EL (cell line): ENCODE data around the gene LMOD3.

Source experiments
- DNase-seq: peaks from one replicate; pipeline ENCODE4 v3.0.0-alpha.2; 2016

The LMOD3 gene

DNA sequence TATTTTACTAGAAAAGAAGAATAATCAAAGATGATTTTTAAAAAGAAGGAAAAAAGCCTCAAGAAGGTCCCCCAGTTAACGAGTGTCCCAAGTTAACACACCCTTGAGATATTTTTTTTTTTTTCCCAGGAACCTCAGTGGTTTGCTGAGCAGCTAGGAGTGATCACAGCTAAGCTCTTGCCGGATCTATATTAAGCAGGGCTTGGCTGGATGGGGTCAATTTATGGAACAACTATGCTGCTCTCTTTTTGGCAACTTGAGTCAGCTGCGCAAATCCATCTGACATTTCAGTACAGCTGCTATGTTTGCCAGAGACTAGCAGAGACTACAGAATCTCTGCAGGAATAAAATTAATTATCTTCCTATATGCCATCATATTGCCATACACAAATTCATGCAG, at the start of gene LMOD3:
TSS of gene LMOD3 (minus strand) at position 193 of the 400 bp plus-strand sequence. CDS start 209 bp downstream, outside the sequence.
- DNase-seq = no peak

DNA sequence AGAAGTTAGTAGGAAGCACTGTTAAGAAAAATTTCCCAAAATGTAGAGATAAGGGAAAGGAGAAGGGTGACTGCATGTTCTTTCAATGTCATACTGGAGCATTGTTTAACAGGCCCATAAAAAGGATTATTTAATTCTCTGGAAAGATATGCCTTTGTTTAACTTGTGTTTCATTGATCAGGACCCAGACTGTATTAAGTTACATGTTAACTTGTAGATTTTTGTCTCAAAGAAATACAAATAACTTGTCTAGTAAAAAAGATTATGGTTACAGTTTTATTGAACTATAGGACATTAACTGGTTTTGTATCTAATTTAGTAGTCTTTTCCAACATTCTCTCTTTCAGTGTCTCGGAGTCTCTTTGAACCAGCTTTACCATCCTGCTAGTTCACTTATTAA, 49.7 kb upstream of the LMOD3 start:
- DNase-seq = no peak

DNA sequence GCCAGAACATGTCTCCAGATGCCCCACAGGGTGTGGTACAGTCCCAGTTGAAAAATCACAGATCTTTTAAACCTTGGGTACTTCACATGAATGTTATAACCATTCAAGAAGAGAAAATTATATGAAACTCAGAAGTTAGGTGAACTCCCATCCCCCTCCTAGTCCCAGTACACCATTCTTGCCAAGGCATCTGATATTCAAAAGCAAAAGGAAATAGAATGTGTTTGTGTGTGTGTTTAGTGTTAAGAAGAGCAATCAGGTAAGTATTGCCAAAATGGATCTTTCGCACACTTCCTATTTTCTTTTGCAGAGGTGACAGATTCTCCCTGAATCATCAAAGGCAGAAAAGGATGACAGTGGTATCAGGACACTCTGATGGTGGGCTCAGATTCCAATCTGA, 44.1 kb upstream of the LMOD3 start:
- DNase-seq = no peak

DNA sequence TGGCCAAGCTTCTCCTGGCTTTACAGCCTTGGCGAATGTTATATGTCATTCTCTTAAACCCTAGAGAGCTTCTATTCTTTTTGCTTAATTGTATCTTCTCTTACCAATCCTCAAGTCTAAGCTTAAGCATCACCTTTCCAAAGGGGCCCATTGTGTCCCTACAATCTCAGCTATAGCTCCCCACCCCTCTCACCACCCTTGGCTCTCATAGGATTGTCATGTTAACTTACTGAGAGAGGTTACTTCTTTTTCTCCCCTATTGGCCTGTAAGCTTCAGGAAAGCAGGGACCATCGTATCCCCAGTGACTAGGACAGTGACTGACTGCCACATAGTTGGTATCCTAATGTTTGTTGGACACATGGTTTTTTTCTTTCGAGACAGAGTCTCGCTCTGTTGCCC, 43.3 kb upstream of the LMOD3 start:
- no peak for DNase-seq

DNA sequence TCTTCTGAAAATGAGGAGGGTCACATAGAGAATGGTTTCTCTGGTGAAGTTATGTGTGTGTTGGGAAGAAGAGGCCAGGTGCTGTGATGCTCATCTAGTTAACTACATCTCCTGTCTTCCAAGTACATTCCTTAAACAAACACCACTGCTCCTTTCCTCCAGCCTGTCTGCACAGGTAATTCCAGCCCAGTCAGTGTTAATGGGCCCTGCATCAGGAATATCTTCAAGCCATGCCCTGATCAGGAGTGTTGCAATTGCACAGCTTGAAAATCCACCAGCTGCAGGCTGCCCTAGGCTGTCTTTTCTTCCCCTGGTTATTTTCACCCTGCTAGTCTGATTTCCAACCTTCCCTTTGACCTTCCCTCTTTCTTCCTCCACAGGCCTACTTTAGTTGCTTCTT, 41.9 kb upstream of the LMOD3 start:
- no peak for DNase-seq

DNA sequence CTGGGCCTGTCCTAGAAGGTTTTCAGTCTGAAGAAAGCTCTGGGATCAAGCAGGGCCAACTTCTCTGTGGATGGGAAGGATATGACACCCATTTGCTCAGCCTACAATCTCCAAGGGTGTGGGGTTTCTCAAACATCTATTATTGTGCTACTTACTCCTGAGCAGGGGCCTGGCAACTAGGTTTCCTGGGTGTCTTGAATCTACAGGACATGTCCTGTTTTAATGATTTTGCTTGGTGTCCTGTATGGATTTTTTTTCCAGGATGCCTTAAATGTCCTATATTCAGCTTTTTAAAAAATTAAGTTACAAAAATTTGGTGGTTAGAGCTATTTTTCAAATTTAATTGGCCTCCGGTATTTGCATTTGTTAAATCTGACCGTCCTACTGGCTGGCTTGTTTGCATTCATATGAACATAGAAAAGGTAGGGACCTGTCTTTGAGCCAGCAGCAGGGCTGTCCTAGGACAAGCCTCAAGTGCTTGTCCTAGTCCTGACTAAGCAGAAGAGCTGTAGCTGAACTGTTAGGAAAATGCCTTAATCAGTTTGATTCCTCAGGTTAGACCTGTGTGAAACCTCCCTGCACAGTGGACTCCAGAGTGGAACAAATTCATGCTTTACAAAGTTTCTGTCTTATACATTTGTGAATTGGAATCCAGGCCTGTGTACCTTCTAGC, 40.0 kb upstream of the LMOD3 start:
- no peak for DNase-seq

DNA sequence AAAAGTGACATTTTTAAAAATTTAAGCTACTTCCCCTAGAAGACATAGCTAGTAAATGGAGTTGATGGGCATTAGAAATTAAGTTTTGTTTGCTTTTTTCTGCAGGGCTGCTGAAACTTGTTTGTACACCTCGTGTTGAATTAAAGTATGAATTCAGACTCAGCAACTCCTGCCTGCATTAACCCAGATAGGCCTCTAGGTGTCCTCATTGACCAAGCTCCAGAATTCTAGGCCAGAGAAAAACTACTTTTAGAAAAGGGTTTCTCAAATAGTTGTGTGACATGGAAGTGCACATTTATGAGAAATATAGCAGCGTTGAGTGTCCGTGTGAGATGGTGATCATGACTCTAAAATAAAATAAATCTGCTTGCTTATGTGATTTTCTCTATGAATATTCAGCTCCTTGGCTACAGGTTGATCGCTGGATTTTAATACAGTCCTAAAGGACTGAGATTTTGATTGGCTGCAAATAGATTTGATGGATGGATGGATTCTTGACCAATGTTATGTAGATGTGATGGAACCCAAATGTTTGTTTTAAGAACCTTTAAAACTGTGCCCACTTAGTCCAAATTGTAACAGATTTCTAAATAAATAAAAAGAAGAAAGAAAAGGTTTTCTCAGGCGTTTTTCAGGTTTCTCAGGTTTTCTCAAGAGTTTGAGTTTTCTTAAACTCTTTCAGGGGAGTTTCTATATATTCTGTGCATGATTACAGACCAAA, 39.4 kb upstream of the LMOD3 start:
- peak; percentile 50 for DNase-seq

DNA sequence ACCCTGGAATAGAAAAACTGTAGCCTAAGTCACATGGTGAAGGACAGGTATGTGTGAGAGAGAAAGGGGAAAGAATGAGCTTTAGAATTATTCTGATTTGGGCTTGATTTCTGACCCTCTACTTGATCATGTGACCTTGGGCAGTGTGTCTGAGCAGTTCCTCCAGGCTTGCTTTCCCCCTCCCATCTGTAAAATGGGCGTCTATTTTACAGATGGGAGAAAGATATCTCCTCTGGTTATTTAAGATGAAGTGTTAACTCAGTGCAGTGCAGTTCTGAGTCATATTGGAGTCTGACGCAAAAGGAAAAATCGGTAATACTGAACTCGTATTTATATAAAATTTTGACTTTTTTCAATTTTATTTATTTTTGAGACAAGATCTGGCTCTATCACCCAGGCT, 38.1 kb upstream of the LMOD3 start:
- no peak for DNase-seq

DNA sequence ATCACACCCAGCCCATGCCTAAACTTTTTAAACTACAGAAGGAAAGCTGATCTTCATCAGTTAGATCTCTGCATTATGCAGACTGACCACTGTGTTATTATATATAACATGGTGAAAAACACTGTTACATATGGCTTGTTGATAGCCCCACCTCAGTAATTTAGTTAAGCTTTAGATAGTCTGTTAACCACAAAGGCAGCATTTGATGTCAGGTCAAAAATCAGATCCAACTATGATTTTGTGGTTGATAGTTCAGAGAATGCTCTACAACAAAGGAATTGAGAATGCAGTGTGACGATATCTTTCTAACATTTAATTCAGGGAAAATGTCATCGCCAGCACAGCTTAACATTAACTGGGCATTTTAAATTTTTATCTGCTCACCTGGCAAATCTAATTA, 37.7 kb upstream of the LMOD3 start:
- DNase-seq = no peak

DNA sequence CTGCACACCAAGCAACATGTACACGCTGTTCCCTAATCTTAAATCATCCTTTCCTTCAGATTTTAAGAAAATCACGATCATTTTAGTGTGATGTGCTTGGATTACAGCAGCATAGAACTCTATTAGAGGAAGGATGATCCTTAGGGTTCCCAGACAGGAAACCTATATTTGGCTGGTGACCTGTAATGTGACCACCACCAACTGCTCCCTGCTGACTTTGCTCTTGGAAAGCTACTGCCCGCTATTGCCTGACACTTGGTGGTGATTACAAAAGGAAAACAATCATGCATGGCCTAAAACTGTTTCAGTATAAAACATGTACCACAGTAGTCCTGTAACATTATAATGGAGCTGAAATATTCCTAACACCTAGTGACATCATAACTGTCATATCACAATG, 27.2 kb upstream of the LMOD3 start:
- DNase-seq = no peak

DNA sequence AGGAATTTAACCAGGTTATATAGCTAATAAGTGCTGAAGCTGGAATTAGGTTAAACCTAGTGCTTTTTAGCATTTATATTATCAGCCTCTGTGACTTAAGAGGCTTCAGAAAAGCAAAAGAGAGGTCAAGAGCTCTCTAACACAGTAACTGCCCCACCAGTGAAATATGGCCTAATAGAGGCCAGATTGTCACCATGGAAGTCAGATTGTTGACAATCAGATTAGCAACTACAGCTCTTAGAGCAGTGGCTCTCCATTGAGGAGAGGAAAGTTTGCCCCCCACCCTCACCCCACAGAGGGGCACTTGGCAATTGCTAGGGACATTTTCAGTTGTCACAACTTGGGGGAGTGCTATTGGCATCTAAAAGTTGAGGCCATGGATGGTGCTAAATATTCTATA, 23.3 kb upstream of the LMOD3 start:
- no peak for DNase-seq

DNA sequence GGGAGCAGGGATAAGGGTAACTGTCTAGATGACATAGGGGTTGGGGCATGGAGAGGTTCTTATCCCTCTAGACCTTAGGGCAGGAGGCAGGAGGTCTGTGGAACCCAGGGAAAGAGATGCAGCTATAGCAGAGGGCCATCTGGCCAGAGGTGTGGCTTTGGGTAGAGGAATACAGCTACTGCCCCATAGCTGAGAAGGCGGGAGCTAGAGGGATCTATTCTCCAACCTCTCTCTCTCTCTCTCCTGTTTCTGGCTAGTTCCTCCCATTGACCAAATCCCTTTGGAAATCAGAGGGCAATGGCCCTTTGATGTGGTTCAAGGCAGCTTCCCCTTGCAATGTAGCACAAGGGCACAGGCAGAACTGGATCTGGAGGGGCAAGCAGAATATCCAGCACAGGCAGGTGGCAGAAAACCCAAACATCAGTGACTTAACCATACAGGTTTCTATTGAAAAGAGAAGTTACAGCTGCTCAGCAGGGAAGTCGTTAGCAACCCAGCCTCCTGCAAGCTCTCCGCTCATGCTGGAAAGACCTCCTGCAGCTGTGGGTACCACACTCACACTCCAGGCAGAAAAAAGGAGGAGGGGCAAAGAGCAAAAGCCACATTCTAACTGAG, 22.3 kb upstream of the LMOD3 start:
- DNase-seq = no peak

DNA sequence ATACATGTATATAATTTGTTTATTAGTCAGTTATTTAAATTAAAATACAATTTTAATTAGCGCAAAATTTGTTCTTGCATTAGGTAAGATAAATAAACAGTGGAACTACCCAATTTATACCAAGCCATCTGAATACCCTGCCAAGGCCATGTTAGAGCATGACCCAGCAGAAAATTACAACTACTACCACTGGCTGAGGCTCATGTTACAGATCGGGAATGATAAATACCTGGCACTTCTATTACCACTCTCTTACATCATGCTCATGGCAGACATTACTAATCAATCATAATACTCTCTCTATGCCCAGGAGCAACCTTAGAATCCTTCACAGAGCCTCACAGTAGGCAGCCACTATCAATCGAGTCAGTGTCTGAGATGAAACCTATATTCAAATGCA, 21.2 kb upstream of the LMOD3 start:
- DNase-seq = peak; percentile 19

DNA sequence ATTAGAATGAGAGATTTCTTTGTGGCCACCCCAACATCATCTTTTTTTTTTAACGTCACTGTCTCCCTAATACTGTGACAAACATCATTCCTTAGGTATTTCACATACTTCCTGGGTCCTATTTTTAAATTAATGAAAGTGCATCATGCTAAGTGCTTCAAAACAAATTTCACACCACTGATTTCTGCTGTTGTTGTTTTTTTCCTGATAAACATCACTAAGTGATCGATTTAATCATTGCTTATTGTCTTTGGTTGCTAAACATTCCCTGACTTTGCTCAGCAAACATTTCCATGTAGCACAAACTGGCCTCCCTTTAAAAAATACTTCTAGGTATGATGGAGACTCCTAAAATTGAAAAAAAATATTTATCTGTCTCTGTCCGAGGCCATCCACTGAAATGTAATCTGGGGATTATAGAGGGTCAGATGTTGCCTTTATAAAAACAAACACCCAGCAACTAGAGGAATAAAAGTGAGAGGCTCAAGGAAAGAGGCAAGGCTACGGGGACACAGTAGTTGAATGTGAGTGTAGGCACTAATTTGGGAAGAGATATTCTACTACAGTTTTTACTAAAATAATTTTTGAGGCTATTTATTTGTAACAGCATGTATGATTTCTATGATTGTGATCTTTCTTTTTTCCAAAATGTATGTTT, 20.5 kb upstream of the LMOD3 start:
- DNase-seq = no peak

DNA sequence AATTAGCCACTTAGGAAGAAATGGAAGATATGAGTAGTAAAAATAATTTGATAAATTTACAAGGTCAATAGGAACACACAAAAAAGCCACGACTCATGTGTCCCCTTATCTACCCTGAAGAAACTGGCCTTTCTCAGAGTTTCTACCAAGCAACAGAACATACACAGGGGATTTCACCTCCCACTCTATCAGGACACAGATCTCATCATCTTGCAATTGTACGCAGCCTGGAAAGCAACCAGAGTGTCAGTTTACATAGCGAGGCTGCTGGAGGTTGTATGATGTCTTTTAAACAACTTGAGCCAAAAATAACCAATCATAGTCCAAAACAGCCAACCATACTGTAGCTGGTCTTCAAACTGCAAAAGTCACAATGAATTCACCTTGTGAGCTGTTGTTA, 19.7 kb upstream of the LMOD3 start:
- no peak for DNase-seq

DNA sequence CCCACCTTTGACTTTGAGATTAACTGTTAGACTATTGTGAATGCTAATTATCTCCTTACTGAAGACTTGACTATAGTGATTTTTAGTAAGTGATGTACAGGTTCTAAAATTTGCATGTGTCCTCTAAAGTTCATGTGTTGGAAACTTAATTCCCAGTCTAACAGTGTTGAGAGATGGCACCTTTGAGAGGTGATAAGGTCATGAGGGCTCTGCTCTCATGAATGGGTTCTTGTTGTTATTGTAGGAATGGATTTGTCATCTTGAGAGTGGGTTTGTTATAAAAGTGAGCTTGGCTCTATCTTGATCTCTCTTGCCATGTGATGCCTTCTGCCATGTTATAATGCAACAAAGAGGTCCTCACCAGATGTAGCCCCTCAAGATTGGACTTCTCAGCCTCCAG, 18.9 kb upstream of the LMOD3 start:
- no peak for DNase-seq

DNA sequence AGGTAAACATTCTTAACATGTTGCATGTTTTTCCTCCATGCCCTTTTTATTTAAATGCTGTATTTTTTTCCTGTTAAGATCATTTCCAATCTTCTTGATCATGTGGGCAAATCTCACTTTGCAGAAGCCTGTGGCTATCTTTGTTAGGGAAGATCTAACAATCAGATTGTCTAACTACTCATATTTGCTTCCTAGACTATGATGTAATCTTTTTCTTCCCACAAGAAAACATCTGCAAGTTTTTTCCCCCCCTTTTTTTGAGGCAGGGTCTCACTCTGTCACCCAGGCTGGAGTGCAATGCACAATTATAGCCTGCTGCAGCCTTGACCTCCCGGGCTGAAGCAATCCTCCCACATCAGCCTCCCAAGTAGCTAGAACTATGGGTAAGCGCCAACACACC, 15.0 kb upstream of the LMOD3 start:
- DNase-seq = no peak

DNA sequence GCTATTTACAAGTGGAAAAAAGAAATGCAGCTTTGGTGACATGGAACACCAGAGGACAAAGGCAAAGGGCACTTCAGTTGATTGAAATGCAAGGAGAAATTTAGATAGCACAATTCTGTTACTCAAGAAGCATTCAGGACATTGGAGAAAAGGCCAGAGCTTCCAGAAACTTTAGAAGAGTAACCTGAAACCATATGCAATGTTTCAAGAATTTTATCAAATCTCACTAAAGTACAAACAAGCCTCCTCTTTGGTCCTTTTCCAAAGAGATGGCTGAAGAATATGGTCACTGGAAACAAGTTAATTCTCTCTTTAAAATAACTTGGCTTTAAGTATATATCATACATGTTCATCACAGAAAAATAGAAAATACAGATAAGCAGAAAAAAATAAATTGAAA, 14.6 kb upstream of the LMOD3 start:
- no peak for DNase-seq

DNA sequence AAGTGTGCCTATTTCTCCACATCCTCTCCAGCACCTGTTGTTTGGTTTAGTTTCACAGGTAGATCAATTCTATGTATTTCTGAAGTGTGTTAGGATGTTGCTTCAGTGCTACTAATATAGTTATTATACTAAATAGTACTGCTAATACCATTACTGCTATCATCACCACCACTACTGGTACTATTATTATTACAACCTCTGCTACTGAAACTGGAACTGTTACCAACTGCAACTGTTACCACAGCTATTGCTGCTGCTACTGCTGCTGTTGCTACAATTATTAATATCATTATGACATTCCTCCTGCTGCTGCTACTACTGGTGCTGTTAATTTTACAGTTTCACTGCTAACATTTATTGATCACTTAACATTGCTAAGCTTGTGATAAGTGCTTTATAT, 8.3 kb upstream of the LMOD3 start:
- no peak for DNase-seq

DNA sequence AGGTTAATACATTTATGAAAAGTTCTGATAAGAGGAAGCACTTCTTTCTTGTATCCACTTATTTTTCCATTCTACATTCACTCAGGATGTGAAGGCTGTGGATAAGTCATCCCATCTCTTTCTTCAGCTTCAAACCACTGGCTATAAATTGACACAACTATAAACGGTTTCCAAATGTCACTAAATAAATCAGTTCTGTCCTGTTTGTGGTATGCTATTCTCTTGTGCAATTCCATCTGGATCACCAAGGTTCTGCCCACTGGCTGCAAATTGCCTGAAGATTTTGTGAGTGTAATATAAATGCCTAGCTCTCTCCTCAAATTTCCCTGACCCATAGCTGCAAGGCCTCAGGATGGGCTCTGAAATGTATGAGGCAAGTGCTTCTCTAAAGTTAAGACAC, 7.1 kb upstream of the LMOD3 start:
- peak; percentile 9 for DNase-seq

DNA sequence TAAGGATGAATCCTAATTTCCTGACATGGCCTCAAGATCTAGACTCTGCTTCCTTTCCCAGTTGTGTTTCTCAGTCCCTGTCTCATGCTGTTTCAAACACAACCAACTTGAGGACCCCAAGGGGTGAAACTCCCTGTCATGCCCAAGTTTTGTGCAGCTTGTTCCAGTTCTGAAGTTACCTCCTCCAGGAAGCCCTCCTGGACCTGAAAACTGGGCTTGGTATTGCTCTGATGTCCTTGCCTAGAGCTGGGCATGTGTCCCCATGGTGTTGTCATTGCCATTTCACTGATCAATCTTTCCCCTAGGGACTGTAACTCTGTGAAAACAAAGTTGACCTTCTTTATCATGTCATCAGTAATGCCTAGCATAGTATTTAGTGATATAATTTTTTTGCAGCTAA, 6.1 kb upstream of the LMOD3 start:
- DNase-seq = no peak

DNA sequence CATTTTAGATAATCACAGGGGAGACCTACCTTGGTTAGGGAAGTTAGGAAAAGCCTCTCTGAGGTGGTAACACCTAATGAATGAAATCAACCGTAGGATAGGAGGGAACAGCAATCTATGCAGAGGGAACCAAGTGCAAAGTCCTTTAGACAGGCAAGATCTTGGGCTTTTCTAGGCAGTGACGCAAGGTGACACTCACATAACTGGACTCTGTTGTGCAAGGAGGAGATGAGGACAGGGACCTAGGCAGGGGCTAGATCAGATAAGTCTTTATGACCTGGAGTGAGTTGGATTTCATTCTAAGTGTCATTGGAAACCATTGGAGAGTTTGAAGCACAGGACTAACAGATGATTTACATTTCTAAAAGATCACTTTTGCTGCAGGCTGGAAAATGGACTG, 4.6 kb upstream of the LMOD3 start:
- no peak for DNase-seq

DNA sequence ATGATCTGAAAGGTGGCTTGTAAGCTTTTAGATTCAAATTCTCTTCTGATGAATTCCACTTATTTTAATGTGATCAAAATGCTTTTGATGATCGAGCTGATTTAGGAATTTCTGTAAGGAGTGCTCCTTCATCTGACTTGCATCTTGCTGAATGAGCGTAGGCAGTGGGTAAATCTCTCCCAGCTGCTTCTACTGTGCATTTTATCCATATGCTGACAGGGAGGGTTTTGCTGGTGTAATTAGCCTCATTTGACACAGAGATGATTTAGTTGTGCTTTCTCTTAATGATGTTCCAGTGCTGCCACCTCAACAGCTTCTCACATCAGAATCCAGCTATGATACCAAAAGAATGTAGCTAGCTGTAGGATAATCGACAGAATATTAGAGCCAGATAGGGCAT, 3.8 kb upstream of the LMOD3 start:
- no peak for DNase-seq

DNA sequence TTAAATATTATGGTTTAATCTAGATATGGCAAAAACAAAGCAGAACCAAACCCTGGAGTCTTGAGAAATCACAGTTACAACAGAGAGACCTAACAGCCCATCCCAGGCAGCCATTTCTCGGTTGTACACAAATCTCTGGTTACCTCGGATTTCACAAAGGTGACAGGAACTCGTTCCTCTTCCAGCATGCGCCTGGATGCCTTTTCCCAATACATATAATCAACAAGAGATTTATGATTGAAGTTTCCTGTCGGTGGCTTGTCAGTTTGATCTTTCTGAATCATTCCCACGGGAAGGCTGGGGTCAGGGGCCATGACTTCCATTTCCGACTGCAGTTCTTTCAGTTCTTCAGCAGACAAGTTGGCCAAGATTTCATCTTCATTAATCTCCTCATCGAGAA, 445 bp downstream of the LMOD3 start:
- DNase-seq = no peak
